Kidney epithelial cell (primary cell): Measurements from ENCODE around the gene CT47C1. TPM values are rescaled to one million over a fixed set of nuclear protein-coding genes. Genes with fewer than 3 reads are reported as not detected.

ENCODE experiments used
- DNase-seq: peaks from one replicate; pipeline ENCODE4 v3.0.0-alpha.2; 2010; ENCODE audit warnings: low read depth
- H3K27me3 ChIP-seq: 2 replicates; pipeline ENCODE4 v1.6.0; 2011; ENCODE audit warnings: low read length; ENCODE audit not compliant: control insufficient read depth, insufficient read depth
- H3K36me3 ChIP-seq: 2 replicates; pipeline ENCODE4 v1.5.1; 2011; ENCODE audit warnings: low read length; ENCODE audit not compliant: control insufficient read depth, insufficient read depth
- H3K4me3 ChIP-seq: 2 replicates; pipeline ENCODE4 v1.5.1; 2011; ENCODE audit warnings: low read depth, mild to moderate bottlenecking, control low read depth, low read length
- CTCF ChIP-seq: IDR thresholded peaks from 2 replicates; pipeline ENCODE4 v1.5.1; 2011; ENCODE audit warnings: mild to moderate bottlenecking, moderate library complexity, low read length, control low read depth, inconsistent platforms; ENCODE audit not compliant: insufficient read depth, poor library complexity, severe bottlenecking
- total RNA-seq: library from RNA; depleted of rRNA; stranded (reverse); fragments of >200 nt; gene quantifications from 2 replicates; pipeline ENCODE4 v1.2.3, GENCODE V29; 2015

CT47C1 gene
- total RNA-seq, 1 donor from 2014 or later, result not detected

DNA sequence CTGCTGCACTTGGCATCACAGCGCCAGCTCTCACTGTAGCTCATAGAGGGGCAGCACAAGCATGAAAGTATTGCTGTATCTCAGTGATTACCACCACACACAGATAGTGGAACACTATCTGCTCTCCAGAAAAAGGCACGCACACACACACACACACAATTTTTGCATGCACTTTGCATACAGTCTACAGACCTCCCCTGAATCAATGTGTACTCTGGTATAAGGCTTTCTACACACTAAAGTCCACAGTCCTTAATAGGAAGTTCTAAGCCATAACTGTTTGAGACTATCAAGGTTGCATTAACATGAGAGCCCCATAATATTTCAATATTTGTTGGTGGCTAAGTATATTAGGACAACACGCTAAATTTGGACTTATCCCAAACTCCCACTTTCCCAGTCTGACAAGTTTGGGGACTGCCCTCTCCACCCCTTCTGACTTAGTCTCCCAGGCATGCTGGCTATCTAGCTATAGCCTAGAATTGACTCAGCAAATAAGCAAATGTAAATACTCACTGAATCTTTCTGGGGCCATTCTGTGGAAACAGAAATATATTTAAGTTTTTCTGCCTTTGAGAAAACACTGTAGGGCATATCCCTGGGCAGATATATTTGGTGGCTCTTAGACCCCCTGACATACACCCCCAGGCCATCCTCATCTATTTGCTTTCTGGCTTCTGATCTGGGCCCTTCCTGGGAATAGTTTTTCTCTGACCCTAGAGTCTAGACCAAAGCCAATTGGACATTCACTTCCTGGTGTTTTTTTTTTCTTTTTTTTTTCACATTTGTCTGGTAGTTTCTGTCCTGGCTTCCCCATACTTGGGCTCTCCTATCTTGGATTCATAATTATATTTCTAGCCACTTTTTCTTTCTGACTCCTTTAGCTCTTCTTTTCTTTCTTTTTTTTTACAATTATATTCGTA, 36.4 kb upstream of the CT47C1 start:
- TF ChIP-seq CTCF, result no peak
- H3K36me3 ChIP-seq, result no peaks in the 10 kb centered on the region
- H3K27me3 ChIP-seq, result no peaks in the 10 kb centered on the region
- H3K4me3 ChIP-seq, result no peak overlapping the region
- no peak for DNase-seq

DNA sequence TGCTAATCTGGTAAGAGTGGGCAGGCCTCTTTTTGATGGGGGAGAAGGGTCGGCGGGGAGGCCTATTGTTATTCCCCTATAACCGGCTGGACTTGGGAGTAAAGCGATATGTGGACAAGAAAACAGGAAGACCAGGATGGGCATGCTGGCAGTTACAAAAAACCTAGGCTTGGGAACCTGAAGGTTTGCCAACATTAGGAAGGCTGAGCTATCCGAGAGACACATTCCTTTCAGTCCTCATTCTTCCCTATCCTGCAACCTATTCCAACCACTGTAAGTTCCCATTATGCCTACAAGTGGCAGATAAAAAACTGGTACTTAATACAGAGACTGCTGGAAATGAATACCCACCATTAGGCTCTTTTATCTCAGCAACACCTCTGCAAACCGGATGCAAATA, 32.4 kb upstream of the CT47C1 start:
- no peak for DNase-seq
- H3K27me3 ChIP-seq, result no peaks in the 10 kb centered on the region
- no peaks in the 10 kb centered on the region for H3K36me3 ChIP-seq
- no peak for TF ChIP-seq CTCF
- H3K4me3 ChIP-seq, result no peak overlapping the region

DNA sequence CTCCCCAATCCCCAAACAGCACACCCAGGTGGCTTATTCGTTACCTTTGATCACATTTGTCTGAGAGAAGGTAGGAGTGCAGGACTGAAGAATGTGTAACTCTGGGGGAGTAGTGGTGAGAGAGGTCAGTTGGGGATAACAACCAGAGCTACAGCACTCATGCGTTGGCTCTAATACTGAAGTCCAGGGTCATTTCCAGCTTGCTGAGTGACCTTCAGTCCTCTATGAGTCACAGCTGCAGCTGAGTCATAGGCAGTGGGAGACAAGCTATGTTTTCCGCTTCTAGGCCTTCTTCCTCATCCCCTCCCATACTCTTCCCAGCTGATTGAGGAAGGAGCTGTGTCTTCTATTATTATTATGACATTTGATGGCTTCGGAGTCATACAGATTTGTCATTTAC, 31.6 kb upstream of the CT47C1 start:
- DNase-seq, result peak; percentile 51
- no peaks in the 10 kb centered on the region for H3K36me3 ChIP-seq
- H3K4me3 ChIP-seq, result no peak overlapping the region
- TF ChIP-seq CTCF, result no peak
- H3K27me3 ChIP-seq, result no peaks in the 10 kb centered on the region

- no peak for DNase-seq
- Histone ChIP-seq H3K4me3 (no peak overlapping the region), H3K36me3 (no peaks in the 10 kb centered on the region), H3K27me3 (no peaks in the 10 kb centered on the region)
- TF ChIP-seq CTCF, result no peak
Observed at GRCh38 chrX:119042040-119042439, 30.8 kb upstream of the CT47C1 start.

DNA sequence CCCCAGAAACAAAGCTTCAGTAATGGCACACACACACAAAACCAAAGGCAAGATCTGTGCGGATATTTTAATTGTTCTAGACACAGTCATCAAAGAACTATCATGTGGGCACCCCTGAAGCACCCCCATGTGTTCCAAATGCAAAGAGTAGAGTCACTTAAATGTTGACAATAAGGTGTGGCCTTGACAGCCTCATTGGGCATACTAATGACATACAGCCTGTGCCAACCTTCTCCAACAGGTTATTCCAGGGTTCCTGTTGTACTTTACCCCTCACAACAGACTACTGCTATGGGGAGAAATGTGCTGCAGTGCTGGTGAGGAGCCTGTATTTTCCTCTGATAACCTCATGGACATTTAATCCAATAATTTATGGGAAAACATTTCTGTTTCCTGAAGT, 29.8 kb upstream of the CT47C1 start:
- Histone ChIP-seq H3K36me3 (no peaks in the 10 kb centered on the region), H3K27me3 (no peaks in the 10 kb centered on the region), H3K4me3 (no peak overlapping the region)
- no peak for DNase-seq
- no peak for TF ChIP-seq CTCF

DNA sequence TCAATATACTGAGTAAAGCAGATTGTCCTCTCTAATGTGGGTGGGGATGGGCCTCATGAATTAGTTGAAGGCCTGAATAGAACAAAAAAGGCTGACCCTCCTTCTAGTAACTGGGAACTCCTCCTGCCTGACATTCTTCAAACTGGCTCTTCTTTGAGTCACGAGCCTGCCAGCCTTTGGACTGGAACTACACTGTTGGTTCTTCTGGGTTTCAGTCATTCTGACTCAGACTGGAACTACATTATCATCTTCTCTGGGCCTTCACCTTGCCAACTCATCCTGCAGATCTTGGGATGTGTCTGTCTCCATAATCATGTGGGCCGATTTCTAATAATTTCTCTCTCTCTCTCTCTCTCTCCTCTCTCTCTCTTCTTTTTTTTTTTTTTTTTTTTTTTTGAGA, 26.9 kb upstream of the CT47C1 start:
- Histone ChIP-seq H3K27me3 (no peaks in the 10 kb centered on the region), H3K4me3 (no peak overlapping the region), H3K36me3 (no peaks in the 10 kb centered on the region)
- no peak for DNase-seq
- no peak for TF ChIP-seq CTCF
